Activated T-cell treated with anti-CD3 and anti-CD28 coated beads, Interleukin-2, amount 50 U/mL, for 4 hours (primary cell): ENCODE results near the gene CMBL. TPM values are rescaled to one million over a fixed set of nuclear protein-coding genes. Genes with fewer than 3 reads are reported as not detected.
"Not testable (repeated sequence)": the region's sequence is repeated elsewhere in the genome, so short reads cannot be mapped to it uniquely, and the experiment has no call there.

Experiments used
- ATAC-seq, 2 donors: fragments of 200-7000 bp; cut with Tn5 transposase; one replicate each; pipeline ENCODE4 v1.10.0; 2021
- DNase-seq: peaks from one replicate; pipeline ENCODE4 v3.0.0-alpha.2; 2020
- H3K27me3 Mint-ChIP-seq: one replicate; pipeline ENCODE4 v1.8.0; 2021; ENCODE audit warnings: low read depth, mixed read lengths
- H3K36me3 Mint-ChIP-seq: one replicate; pipeline ENCODE4 v1.8.0; 2022; ENCODE audit warnings: mixed read lengths; ENCODE audit not compliant: insufficient read depth
- H3K4me1 Mint-ChIP-seq: one replicate; pipeline ENCODE4 v1.8.0; 2021; ENCODE audit warnings: low read depth, mixed read lengths
- H3K4me3 Mint-ChIP-seq: one replicate; pipeline ENCODE4 v1.8.0; 2021; ENCODE audit warnings: mild to moderate bottlenecking, moderate library complexity, mixed read lengths
- H3K9me3 Mint-ChIP-seq: one replicate; pipeline ENCODE4 v1.8.0; 2021; ENCODE audit warnings: mixed read lengths
- total RNA-seq, 3 donors: library from RNA; stranded (reverse); gene quantifications; one replicate each; pipeline ENCODE4 v1.2.1, GENCODE V29; 2021

CMBL gene
- total RNA-seq, 3 donors from 2014 or later: 0.76 to 0.94 (median 0.90) TPM

DNA sequence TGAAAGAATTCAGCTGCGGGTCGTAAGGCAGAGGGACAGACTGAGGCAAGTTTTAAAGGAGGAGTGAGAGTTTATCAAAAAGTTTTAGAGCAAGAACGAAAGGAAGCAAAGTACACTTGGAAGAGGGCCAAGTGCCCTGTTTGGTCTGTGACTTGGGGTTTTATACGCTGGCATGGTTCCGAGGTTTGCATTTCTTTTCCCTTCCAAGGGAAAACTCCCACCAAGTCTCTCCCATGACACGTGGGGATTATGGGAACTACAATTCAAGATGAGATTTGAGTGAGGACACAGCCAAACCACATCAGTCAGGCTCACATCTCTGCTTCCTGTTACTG lies 34.9 kb downstream of the CMBL start:
- H3K4me1 Mint-ChIP-seq: peaks cover 12% of the 10 kb centered on the region
- H3K36me3 Mint-ChIP-seq, DNase-seq, ATAC-seq, H3K27me3 Mint-ChIP-seq, H3K4me3 Mint-ChIP-seq, H3K9me3 Mint-ChIP-seq: not testable (repeated sequence)

DNA sequence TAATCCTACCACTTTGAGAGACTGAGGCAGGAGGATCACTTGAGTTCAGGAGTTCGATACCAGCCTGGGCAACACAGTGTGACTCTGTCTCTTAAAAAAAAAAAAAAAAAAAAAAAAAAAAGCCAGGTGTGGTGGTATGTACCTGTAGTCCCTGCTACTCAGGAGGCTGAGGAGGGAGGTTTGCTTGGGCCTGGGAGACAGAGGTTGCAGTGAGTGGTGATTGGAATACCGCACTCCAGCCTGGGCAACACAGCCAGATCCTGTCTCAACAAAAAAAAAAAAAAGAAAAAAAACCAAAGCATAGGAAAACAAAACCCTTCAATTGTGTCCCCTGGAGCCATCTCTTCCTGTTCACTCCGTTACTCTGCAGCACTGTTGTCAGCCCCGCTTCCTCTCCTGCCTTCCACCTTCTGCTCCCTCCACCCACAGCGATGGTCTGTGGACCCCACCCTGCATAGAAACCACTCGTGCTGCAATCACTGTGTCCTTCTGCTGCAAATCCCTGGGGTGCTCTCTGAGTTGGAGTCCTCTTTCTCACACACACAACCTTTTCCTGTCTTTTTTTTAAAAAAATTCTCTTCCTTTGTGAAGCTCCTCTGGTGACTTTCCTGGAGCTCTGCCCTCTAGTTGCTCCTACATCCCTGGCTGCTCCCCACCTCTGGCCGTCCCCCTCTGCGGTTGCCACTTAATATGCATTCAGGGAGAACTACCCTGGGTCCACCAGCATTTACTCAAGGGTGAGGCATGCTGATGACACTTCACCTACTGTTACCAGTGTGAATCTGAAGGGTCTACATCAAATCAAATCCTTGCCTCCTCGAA lies 35.4 kb downstream of the CMBL start:
- H3K36me3 Mint-ChIP-seq: no peaks in the 10 kb centered on the region
- H3K9me3 Mint-ChIP-seq: no peaks in the 10 kb centered on the region

DNA sequence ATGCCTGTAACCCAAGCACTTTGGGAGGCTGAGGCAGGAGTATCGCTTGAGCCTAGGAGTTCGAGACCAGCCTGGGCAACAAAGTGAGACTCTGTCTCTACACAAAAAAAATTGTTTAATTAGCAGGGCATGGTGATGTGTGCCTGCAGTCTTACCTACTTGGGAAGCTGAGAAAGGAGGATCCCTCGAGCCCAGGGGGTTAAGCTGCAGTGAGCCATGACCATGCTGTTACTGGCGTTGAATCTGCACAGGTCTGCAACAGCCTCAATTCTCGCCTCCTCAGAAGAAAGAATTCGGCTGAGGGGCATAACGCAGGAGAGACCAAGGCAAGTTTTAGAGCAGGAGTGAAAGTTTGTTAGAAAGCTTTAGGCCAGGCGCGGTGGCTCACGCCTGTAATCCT lies 39.6 kb downstream of the CMBL start:
- no peak overlapping the region for H3K4me3 Mint-ChIP-seq
- H3K9me3 Mint-ChIP-seq: no peaks in the 10 kb centered on the region
- H3K4me1 Mint-ChIP-seq: peaks cover 7% of the 10 kb centered on the region
- H3K27me3 Mint-ChIP-seq: no peaks in the 10 kb centered on the region
- ATAC-seq (no peak), DNase-seq (no peak)
- peaks cover 4% of the 10 kb centered on the region for H3K36me3 Mint-ChIP-seq

More for the DNA sequence above, 35.4 kb downstream of the CMBL start:
- no peaks in the 10 kb centered on the region for H3K27me3 Mint-ChIP-seq
- peaks cover 13% of the 10 kb centered on the region for H3K4me1 Mint-ChIP-seq
- ATAC-seq (no peak), DNase-seq (no peak)
- no peak overlapping the region for H3K4me3 Mint-ChIP-seq

DNA sequence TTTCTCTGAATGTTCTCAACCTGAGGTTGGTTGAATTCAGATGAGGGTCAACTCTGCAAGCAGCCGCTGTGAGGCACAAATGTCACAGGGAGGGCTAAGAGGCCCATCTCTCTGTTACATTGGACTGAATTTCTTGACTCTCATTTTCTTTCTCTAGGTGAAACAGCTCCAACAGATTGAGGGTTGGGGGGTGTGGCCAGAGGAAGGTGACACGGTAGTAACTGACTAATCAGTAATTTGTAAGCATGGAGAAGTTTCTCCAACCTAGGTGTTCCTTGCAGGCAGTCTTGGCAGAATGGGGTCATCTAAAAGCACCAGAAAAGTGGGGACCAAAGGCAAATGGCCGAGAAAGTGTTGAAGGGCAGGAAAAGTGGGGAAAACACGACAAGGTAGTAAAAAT lies 40.9 kb downstream of the CMBL start:
- Mint-ChIP-seq H3K36me3 (peaks cover 14% of the 10 kb centered on the region), H3K9me3 (no peaks in the 10 kb centered on the region), H3K4me1 (peaks cover 2% of the 10 kb centered on the region), H3K4me3 (no peak overlapping the region), H3K27me3 (no peaks in the 10 kb centered on the region)
- no peak for ATAC-seq
- no peak for DNase-seq

DNA sequence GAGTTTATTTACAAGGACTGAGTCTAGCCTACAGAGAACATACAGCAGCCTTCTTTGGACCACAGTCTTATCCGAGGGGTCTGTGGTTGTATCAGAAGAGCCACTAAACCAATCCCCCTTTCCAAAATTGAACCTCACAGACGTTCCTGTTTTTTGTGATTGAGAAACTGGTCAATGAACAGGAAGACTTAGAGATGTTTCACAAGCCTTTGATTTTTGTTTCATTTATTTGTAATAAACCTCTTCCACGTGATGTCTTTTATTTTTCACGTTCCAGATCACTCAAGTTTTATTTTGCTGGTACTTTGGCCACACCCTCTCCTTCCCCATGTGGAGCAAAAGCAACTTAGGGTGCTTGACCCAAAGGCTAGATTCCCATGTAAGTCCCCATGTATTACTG lies 41.6 kb downstream of the CMBL start:
- Mint-ChIP-seq H3K36me3 (peaks cover 17% of the 10 kb centered on the region), H3K9me3 (no peaks in the 10 kb centered on the region), H3K4me3 (no peak overlapping the region), H3K27me3 (no peaks in the 10 kb centered on the region), H3K4me1 (peaks cover 2% of the 10 kb centered on the region)
- DNase-seq (no peak), ATAC-seq (no peak)

DNA sequence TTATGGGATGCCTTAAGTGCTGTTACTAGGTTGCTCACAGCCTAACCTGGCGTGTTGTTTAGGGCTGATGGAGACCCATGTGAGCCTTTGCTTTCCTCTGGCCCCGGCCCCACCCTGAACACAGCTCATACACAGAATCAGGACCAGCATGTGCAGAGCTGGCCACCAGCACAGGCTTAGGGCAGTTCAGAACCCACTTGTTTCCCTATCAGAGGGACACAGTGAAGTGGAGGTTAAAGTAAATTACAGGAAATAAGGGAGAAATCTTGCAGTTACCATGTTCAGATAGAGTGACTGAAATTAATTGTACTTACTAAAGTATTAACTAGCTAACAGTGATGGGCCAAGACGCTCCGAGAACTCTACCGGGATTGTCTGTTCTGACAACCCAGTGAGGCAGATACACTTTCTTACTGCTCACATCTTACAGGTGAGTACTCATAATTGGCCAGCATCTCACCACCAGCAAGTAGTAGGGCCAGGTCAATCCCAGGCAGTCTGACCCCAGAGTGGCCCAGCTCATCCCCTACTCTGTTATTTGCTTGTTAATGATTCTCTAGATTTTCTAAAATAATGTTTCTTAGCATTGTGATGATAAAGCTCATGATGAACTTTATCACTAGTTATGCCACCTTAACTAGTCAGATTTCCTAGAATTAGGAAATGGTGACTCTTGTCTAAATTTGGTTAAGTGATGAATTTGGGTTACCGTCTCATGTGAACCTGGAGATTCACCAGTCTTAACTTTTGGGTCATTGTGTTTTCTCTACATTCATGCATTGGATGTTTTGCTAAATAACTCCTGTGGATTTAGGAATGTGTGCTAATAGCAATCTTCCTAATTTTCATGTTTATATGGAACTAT lies 42.2 kb downstream of the CMBL start:
- ATAC-seq (no peak), DNase-seq (no peak)
- H3K9me3 Mint-ChIP-seq: no peaks in the 10 kb centered on the region
- H3K36me3 Mint-ChIP-seq: peaks cover 24% of the 10 kb centered on the region
- no peak overlapping the region for H3K4me3 Mint-ChIP-seq
- H3K27me3 Mint-ChIP-seq: no peaks in the 10 kb centered on the region
- H3K4me1 Mint-ChIP-seq: peaks cover 2% of the 10 kb centered on the region

DNA sequence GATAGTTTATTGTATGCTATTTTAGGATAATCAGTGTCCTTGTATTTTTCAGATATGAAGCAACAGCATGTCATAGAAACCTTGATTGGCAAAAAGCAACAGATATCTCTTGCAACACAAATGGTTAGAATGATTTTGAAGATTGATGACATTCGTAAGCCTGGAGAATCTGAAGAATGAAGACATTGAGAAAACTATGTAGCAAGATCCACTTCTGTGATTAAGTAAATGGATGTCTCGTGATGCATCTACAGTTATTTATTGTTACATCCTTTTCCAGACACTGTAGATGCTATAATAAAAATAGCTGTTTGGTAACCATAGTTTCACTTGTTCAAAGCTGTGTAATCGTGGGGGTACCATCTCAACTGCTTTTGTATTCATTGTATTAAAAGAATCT lies 43.1 kb downstream of the CMBL start:
- Mint-ChIP-seq H3K36me3 (peaks cover 33% of the 10 kb centered on the region), H3K9me3 (no peaks in the 10 kb centered on the region), H3K4me3 (no peak overlapping the region), H3K4me1 (peaks cover 2% of the 10 kb centered on the region), H3K27me3 (no peaks in the 10 kb centered on the region)
- DNase-seq (no peak), ATAC-seq (no peak)

DNA sequence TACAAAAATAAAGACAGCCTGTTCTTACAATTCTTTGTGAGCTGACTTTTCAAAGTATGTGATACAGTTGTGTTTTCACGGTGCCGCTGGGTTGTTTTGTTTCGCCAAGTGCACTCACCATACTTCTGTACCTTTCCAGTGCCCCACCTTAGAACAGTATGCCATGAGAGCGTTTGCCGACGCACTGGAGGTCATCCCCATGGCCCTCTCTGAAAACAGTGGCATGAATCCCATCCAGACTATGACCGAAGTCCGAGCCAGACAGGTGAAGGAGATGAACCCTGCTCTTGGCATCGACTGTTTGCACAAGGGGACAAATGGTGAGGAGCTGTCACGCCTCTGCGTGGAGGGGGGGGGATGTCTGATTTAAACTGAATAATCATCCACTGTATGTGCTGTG lies 44.7 kb downstream of the CMBL start:
- peaks cover 43% of the 10 kb centered on the region for H3K36me3 Mint-ChIP-seq
- ATAC-seq (no peak), DNase-seq (no peak)

DNA sequence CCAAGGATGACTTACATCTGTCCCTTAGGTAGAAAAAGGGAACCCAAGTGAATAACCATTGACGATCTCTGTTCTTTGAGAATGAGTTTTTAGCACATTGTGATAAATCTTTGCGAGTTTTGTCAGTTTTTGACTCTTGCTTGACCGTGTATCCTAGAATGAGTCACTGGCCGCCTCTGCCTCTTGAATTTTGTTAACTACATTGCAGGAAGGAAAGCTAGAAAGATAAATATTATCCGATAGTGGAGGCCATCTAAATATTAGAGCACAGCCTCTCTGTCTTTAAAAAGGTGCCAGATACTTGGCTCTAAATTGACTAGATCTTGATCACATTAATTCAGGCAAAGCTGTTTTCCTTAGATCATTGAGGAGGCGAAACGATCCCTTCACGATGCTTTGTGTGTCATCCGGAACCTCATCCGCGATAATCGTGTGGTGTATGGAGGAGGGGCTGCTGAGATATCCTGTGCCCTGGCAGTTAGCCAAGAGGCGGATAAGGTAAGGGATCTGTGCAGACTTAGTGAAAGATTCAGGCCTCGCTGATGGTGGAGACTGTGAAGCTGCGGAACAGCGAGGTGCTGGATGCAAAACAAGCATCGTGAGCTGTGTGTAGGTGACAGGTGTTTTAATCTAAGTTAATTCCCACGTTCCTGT lies 45.5 kb downstream of the CMBL start:
- H3K36me3 Mint-ChIP-seq: peaks cover 48% of the 10 kb centered on the region
- no peak for ATAC-seq
- DNase-seq: no peak
- peaks cover 10% of the 10 kb centered on the region for H3K4me1 Mint-ChIP-seq
- H3K27me3 Mint-ChIP-seq: no peaks in the 10 kb centered on the region
- H3K9me3 Mint-ChIP-seq: no peaks in the 10 kb centered on the region
- no peak overlapping the region for H3K4me3 Mint-ChIP-seq

More for the DNA sequence above, 44.7 kb downstream of the CMBL start:
- no peaks in the 10 kb centered on the region for H3K27me3 Mint-ChIP-seq
- peaks cover 4% of the 10 kb centered on the region for H3K4me1 Mint-ChIP-seq
- no peaks in the 10 kb centered on the region for H3K9me3 Mint-ChIP-seq
- no peak overlapping the region for H3K4me3 Mint-ChIP-seq

DNA sequence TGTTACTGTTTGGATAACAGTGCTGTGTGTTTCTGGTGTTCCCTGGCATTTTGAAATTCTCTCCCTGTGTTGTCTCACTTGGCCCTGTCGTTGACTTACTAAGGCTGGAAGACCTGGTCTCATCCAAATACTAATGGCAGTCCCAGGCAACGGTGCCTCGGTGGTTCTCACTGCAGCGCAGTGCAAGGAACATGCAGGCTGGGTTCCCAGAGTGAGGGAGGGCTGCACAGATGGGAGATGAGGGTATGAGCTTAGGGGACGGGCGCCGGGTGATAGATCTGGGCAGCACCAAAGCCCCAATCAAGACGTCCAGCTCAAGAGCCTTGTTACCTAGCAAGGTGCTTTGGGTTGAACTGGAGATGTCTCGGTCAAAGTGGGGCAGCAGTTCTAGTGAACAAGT lies 46.6 kb downstream of the CMBL start:
- peaks cover 13% of the 10 kb centered on the region for H3K4me1 Mint-ChIP-seq
- ATAC-seq (no peak), DNase-seq (no peak)
- H3K36me3 Mint-ChIP-seq: peaks cover 45% of the 10 kb centered on the region
- H3K27me3 Mint-ChIP-seq: no peaks in the 10 kb centered on the region
- no peak overlapping the region for H3K4me3 Mint-ChIP-seq
- no peaks in the 10 kb centered on the region for H3K9me3 Mint-ChIP-seq

DNA sequence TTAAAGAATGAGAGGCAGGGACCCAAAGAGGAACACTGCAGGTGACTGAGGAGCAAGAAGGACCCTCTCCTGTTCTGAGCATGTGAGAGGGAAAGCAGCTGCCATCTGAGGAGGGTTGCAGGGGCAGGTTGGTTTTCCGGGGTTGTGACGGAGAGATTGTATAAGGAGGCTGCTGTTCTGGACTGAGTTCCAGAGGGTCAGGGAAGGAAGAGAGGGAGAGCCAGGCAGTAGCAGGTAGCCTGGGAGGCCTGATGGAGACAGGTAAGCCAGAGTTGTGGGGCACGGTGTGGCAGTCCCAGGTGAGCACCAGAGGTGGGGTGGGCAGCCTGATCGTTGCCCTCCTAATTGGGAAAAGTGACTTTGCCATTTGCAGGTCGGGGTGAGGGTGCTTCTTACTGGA lies 47.8 kb downstream of the CMBL start:
- ATAC-seq: no peak
- Mint-ChIP-seq H3K9me3 (no peaks in the 10 kb centered on the region), H3K27me3 (no peaks in the 10 kb centered on the region), H3K36me3 (peaks cover 55% of the 10 kb centered on the region), H3K4me3 (no peak overlapping the region), H3K4me1 (peaks cover 20% of the 10 kb centered on the region)
- DNase-seq: no peak

DNA sequence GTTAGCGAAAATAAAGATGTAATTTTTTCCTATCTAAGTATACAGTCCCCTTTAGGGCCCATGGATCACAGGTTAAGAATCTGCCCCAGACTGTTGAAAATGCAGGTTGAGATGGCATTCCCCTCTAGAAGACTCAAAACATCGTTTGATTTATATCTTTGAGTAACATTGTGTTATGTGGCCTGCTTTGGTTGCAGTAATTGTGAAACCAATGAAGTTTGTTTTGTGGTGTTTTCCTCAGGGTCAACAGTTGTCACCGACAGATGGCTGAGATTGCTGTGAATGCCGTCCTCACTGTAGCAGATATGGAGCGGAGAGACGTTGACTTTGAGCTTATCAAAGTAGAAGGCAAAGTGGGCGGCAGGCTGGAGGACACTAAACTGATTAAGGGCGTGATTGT lies 49.8 kb downstream of the CMBL start:
- peaks cover 39% of the 10 kb centered on the region for H3K4me1 Mint-ChIP-seq
- DNase-seq (no peak), ATAC-seq (peak; percentile 69 to 79)
- peaks cover 60% of the 10 kb centered on the region for H3K36me3 Mint-ChIP-seq
- H3K9me3 Mint-ChIP-seq: no peaks in the 10 kb centered on the region
- H3K4me3 Mint-ChIP-seq: no peak overlapping the region
- H3K27me3 Mint-ChIP-seq: no peaks in the 10 kb centered on the region

DNA sequence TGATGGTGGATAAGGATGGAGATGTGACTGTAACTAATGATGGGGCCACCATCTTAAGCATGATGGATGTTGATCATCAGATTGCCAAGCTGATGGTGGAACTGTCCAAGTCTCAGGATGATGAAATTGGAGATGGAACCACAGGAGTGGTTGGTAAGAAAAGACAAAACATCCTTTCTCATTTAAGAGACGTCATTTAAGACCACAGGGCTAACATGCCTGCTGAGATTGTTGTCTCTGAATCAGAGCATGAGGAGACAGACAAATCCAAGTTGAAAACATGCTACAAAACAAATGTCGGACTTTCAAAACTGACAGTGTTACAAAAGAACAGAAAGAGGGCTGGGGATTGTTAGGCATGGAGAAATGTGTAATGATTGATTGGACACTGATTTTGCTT lies 53.0 kb downstream of the CMBL start:
- no peak for DNase-seq
- H3K27me3 Mint-ChIP-seq: no peaks in the 10 kb centered on the region

DNA sequence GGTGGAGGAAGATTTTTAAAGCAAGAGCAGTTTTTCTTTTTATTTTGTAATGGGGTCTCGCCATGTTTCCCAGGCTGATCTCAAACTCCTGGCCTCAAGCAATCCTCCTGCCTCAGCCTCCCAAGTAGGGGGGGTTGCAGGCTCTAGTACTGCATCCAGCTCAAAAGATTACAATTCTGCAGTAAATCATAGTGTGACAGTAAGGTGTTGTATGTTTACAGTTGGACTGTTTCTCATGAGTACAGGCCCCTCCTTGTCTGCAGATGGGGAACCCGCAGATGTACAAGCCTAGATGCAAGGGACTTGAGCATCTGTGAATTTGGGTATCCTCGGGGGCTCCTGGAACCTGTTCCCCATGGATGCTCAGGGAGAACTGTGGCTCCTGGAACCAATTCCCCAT lies 54.3 kb downstream of the CMBL start:
- no peaks in the 10 kb centered on the region for H3K27me3 Mint-ChIP-seq
- H3K36me3 Mint-ChIP-seq: peaks cover 41% of the 10 kb centered on the region
- H3K9me3 Mint-ChIP-seq: no peaks in the 10 kb centered on the region
- H3K4me1 Mint-ChIP-seq: peaks cover 63% of the 10 kb centered on the region
- H3K4me3 Mint-ChIP-seq: peak overlapping the region; percentile 35
- ATAC-seq: no peak
- DNase-seq: no peak

More for the DNA sequence above, 53.0 kb downstream of the CMBL start:
- ATAC-seq: no peak
- Mint-ChIP-seq H3K4me3 (no peak overlapping the region), H3K4me1 (peaks cover 57% of the 10 kb centered on the region), H3K36me3 (peaks cover 48% of the 10 kb centered on the region), H3K9me3 (no peaks in the 10 kb centered on the region)
